HG02610 (cell line): ENCODE data around the gene KMT2A.
"Not testable (repeated sequence)": the region's sequence is repeated elsewhere in the genome, so short reads cannot be mapped to it uniquely, and the experiment has no call there.

ENCODE experiments used
- ATAC-seq: cut with Tn5 transposase; IDR thresholded peaks from one replicate; pipeline ENCODE4 v1.9.1; 2021; ENCODE audit warnings: mild to moderate bottlenecking, moderate library complexity; ENCODE audit not compliant: unreplicated experiment

The KMT2A gene

DNA sequence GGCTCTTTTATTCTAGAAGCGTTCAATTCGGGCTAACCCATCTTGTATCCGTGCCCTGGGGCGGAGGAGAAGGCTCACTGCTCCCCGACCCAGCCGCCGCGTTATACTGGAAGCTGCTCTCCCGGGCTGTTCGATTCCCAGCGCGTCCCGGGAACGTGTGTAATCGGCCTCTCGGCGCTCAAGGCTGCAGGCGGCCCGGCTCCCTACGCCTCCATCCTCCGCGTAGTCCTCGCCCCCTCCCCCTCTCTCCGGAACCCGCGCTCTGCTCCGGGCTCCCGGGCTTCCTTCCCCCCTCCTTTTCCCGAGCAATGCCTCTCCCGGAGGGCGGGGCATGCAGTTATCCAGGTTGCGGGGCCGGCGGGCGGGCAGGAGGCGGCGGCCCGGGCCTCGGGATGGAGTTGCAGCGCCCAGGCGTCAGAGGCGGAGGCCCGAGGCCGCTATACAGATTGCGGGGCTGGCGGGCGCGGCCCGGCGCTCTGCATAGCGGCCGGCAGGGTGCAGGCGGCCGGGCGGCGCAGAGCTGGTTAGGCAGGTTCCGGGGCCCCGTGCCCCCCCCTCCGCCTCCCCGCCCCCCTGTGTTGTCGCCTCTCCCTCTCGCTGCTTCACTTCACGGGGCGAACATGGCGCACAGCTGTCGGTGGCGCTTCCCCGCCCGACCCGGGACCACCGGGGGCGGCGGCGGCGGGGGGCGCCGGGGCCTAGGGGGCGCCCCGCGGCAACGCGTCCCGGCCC lies at the start of gene KMT2A:
Gene KMT2A (plus strand): TSS at position 600 of the 732 bp plus-strand sequence. CDS start 21 bp downstream, at position 621.
- ATAC-seq: peak; percentile 54

DNA sequence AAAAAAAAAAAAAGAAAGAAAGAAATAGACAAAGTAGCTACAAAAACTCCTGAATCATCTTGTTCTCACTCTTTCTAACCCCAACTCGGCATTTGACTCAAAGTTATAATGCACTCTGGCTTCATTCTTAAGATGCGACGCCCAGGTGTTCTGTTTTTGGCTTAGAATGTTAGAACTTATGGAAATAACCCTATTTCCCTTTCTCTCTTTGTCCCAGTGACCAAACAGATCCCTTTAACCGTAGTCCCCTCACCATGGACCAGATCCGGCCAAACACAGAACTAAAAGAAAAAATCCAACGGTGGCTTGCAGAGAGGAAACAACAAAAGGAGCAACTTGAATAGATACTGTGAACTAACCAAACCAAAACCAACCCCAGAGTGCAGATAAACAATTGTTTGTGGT lies 40.2 kb upstream of the KMT2A start:
- no peak for ATAC-seq

DNA sequence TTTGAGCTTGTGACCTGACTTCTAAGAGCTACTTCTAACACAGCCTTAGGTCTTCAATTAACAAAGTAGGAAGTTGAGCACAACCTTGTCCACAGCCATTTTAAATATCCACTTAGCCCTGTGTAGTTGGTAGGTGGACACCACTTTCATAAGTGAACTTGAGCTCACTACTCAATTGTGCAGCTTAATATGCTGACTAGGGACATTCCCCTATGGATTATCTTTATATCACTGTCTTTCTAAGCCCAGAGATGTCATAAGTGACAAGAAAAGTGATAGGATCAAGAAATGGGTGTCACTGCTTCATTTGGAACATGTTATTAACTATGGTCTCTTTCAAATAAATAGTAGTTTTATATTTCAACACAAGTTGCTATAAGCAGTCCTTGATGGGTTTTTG lies 38.8 kb upstream of the KMT2A start:
- no peak for ATAC-seq

- ATAC-seq: no peak
Measured at GRCh38 chr11:118398791-118399559, 37.3 kb upstream of the KMT2A start.

DNA sequence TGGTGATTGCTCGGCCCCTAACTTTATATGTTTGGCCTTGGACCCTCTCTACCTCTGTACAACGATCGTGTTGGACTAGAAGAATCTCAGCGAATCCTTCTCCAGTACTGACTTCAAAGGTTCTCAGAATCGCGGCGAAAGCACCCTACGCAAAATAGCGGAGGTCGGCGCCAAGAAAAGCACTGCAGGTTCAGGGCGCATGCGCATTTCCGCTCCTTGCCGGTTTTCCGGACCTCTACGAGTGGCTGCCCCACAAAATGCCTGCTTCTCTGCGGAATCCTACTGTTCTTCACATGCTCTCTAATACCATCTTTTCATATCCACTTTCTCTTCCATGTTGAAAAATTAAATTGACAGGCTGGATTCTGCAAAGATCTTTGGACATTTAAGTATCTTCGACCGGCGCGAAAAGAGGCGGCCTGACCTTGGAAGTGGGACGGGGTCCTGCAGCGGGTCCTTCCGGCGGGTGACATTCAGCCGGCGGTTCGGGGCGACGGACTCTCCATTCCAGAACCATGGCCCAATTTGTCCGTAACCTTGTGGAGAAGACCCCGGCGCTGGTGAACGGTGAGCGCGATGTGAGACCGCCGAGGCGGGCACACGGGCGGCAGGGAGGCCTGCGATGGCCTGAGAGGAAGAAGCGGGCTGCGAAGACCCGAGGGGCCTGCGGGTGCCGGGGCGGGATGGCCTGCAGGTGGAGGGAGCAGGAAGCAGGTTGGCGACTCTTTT lies 35.0 kb upstream of the KMT2A start, which contains the start of gene ATP5MG:
Gene ATP5MG (plus strand): TSS at position 456 of the 729 bp plus-strand sequence. CDS start 60 bp downstream, at position 516.
- no peak for ATAC-seq

- ATAC-seq: no peak
Measured at GRCh38 chr11:118401880-118402590, 34.3 kb upstream of the KMT2A start.

DNA sequence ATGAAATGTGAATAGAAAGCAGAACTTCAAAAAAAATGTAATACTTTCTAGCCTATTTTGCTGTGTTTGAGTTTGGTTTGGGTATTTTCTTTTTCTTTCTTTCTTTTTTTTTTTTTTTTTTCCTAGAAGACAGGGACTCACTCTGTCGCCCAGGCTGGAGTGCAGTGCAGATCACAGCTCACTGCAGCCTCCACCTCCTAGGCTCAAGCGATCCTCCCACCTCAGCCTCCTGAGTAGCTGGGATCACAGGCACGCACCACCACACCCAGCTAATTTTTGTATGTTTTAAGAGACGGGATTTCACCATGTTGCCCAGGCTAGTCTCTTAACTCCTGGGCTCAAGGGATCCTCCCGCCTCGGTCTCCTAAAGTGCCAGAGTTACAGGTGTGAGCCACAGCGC lies 33.7 kb upstream of the KMT2A start:
- ATAC-seq: not testable (repeated sequence)

- ATAC-seq: no peak
Measured at GRCh38 chr11:118406599-118407166, 29.6 kb upstream of the KMT2A start.

GRCh38 chr11:118410055-118410745 lies 26.1 kb upstream of the KMT2A start:
- ATAC-seq: no peak

DNA sequence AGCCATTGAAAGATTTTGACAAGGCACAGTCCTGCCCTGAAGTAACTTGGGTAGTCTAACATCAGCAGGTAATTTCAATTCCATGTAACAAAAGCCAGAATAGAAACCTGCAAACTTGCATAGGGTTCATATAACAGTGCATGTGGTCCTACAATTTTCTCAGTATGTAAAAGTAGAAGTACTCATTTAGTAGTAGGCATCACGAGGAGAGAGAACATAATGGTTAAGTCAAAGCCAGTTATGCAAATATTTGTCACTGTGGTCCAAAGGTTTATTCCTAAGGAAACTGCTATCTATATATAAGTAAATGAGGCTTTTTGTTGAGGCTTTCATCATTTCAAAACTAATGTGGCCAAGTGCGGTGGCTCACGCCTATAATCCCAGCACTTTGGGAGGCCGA lies 24.8 kb upstream of the KMT2A start:
- ATAC-seq: no peak

DNA sequence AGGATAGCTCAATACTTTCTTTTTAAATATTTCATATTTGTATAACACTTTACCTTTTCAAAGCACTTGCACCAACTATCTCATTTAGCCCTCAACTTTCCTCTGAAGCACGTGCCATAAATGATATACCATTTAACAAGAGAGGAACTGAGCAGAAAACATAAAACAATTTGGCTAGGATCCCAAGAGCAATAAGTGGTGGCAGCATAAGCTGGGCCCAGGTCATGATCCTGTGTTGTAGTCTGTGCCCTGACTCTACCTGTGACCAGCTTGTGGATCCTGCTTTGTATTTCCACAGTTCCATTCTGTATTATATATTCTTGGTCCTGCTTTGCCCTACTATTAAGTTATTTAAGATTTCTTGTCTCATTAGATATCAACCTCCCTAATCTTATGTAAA lies 23.4 kb upstream of the KMT2A start:
- no peak for ATAC-seq

DNA sequence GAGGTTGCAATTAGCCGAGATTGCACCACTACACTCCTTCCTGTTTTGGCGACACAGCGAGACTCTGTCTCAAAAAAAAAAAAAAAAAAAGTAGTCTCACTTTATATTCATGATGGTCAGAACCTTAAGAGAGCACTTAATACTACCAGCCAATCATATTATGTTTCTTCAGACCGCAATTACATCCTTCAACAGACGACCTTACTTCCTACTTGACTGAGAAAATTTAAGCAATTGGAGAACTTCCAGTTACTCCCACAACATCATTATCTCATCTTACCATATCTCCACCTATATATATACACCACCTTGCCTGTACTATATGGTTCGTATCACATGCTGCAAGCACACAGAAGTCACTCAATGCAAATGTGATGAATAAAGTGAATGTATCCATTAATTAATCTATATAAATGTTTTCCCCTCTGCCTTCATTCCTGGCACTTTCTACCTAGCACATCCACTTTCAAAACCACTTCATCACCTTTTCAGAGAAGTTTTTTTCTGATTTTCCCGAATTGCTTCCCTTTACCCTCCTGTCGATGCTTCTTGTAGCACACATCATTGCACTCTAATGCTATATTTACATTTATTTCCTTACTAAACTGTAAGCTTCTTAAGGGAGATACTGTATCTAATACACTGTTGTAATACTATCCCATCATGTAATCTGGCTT lies 21.1 kb upstream of the KMT2A start:
- ATAC-seq: no peak

- no peak for ATAC-seq
Measured at GRCh38 chr11:118415739-118416068, 20.6 kb upstream of the KMT2A start.

- ATAC-seq: not testable (repeated sequence)
Measured at GRCh38 chr11:118416900-118417299, 19.4 kb upstream of the KMT2A start.

- no peak for ATAC-seq
Measured at GRCh38 chr11:118417801-118418200, 18.5 kb upstream of the KMT2A start.

- ATAC-seq: no peak
Measured at GRCh38 chr11:118418766-118419165, 17.5 kb upstream of the KMT2A start.

DNA sequence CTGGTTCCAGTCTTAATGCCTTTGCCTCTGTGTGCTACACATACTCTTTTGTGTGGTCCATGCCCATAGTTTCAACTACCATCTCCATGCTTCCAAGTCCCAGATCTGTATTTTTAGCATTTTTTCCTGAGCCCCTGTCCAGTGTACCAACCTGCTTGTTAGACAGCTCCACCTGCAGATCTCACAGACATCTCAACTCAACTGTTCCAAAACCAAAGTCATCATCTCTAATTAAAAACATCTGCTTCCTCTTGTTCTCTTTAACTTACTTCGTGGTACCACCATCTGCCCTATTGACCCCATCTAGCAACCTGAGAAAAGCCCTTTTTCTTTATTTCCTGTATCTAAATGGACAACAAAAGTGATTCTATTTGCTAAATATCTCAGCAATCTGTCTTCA lies 8.6 kb upstream of the KMT2A start:
- ATAC-seq: no peak

GRCh38 chr11:118430956-118431355 lies 5.3 kb upstream of the KMT2A start:
- no peak for ATAC-seq

DNA sequence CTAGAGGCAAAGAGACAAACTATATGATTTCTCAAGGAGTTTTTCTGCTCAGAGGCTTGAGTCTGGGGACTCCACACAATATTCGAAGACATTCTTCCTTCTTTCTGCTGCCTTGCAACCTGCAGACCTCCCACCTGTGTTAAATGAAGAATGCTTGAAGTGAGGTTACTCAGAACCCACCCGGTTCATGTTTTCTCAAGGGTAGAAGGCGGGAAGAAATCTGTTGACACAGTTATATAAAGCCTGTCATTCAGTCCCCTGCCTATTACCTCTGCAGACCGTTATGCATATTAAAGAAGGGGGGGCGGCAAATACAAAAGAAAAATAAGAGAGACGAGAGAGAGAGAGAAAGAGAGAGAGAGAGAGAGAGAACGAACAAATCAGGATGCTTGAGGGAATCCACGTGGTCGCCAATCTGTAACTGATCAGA lies 2.2 kb upstream of the KMT2A start:
- no peak for ATAC-seq
